RKO (cell line): ENCODE measurements around the gene HOXD8.
A peak's percentile ranks its signal among the peaks of the same experiment; 100 is the strongest.

Source experiments
- DNase-seq: peaks from one replicate; pipeline ENCODE4 v3.0.0-alpha.2; 2016; ENCODE audit warnings: low spot score

Gene HOXD8

DNA sequence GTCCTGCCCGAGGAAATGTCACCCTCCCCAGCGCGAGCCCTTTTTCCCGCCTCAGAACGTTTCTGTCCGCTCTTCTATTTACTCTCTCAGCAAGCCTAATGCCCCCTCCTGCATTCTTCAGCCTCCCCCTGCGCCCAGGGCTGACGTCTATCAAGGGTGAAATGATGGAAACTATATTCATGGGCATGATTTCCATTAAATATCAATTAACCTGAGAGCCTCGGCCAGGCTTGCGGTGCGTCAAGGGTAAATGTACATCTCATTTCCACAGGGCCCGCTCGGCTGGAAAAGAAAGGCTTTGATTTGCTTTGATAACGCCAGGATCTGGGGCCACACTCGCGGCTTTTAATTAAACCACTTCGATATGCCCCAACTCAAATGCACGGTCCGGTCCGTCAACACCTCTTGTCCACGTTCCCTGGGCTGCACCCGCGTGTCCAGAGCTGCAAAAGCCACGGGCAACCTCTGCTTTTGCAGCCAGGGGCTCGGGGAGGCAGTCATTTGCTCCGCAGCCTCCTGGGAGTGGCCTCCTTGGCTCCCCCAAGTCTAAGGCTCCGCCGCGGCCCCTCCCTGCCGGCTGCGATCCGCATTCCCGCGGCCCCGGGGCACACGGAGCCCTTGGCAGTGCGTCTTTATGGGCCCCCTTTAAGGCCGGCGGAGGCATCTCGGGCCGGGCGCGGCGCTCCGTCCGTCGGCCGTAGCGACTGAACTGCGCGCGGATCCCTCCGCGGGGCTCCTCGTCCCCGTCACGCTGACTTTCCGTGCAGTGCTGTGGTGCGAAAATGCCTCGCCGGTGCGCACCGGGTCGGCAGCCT is at the start of gene HOXD8:
Gene HOXD8 (plus strand): TSS at position 724 of the 815 bp plus-strand sequence. CDS start 662 bp downstream, outside the sequence.
- DNase-seq, result peak; percentile 79

DNA sequence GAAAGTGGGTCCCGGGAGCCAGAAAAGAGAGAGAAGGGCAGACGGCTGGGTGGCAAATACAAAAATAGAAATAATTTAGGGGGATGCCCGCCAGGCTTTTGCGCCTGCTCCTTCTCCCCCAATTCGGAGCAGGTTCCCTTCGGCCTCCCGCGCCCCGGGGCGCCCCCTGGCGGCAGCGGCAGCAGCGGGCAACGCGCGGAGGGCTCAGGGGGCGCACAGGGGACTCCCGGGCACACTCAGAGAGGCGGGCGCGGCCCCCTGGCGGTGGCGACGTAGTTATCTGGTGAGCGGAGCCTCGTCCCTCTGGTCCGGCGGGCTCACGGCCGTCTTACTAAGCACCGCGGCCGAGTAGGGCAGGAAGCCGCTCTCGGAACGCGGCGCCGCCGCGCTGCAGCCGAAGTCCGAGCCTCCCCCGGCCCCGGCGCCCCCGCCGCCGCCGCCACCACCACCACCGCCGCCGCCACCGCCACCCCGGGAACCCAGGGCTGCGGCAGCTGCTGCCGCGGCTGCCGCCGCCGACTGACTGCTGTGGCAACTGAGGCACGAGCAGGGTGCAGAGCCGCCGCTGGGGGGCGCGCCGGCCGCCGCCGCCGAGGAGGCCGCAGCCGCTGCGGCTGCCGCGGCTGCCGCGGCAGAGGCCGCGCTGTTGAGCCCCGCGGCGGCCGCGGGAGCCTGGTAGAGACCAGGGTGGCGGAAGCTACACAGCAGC is 49.5 kb upstream of the HOXD8 start:
- no peak for DNase-seq

DNA sequence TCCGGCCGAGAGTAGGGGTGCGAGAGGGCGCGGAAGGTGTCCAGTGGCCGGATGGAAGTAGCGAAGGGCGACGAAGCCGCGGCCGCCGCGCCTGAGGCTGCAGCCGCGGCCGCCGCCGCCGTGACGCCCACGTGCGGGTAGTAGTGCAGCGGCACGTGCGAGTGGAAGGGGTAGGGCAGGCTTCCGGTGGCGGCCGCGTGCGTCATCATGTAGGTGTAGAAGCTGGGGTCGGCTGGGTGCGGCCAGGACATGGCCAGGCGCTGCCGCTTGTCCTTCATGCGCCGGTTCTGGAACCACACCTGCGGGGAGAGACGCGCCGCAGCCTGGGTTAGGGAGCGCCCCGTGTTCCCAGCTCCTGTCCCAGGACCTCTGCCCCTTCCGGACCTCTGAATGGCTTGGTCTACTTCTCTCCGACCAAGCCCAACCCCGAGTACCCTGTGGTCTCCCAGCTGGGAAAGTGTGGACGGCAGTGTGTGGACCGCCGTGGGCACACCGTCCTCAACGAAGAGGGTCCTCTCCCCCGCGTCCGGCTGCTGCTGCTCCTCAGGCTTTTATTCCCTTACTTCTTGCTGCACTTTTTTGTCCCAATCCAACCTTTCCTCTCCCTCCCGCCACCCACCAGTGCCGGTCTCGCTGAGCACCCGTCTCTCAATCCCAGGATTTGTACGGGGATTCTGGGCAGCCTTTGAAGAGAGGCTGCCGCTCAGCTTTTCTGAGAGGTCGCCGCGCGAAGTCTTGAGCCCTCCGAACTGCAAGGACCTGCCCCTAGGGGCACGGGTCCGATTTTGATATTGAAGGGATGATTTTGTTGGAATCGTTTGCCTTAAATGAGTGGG is 48.7 kb upstream of the HOXD8 start:
- DNase-seq, result no peak

DNA sequence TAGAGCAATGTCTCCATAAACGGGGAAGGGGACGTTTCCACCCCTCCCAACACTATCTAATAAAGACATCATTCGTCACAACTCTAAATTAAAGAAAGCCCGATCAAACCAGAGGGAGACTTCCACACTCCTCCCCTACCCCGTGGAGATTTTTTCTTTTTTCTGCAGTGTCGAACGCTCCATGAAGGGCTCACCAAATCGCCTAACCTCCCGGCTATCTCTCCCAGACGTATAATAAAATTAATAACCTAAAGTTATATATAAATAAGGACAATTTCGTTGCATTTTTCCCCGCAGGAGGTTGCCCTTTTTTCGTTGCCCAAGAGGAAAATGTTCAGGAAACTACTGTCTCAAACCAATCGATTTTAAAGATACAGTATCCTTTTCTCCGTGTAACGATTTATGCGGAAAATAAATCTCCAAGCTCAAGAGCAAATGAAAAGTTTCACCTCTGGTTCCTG is 48.1 kb upstream of the HOXD8 start:
- DNase-seq, result no peak

DNA sequence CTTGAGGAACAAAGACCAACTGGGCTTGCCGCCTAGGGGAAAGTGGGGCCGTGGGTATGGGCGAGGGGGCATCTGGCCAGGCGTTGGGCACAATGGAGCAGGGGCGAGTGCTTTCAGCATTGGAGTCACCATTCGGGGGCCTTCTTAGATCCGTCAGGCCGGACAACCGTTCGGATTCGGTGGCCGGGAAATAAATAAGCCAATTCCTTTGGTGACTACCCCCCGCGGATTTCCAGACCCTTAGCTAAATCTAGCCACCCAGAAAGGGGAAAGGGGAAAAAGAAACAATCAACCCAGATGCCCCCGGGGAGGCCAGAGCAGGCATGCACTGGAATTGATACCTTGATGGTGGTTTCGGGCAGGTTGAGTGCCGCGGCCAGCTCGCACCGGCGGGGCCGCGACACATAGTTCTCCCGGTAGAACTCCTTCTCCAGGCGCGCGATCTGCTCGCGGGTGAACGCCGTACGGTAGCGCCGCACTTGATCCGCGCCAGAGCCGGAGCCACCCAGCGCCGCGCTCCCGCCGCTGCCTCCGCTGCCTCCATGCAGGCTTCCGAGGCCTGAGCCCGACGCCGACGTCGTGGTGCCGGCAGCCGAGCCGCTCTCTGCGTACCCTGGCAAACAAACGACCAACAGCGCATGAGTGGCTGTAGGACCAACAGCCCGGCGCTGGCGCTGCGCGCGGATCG is 47.5 kb upstream of the HOXD8 start:
- DNase-seq, result no peak

DNA sequence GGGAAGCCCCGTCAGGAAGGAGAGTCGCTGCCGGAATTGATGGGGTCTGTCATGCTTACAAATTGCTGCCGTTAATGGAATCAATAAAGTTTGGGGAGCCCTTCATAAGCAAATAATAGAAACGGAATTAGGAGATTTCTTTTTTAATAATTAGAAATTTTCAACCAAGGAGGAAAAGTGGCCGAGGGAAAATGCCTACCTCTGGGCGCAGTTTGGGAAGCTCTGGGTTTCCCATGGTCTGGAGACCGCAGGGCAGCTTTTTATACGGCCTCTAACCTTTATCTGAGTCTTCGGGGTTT is 47.0 kb upstream of the HOXD8 start:
- no peak for DNase-seq

DNA sequence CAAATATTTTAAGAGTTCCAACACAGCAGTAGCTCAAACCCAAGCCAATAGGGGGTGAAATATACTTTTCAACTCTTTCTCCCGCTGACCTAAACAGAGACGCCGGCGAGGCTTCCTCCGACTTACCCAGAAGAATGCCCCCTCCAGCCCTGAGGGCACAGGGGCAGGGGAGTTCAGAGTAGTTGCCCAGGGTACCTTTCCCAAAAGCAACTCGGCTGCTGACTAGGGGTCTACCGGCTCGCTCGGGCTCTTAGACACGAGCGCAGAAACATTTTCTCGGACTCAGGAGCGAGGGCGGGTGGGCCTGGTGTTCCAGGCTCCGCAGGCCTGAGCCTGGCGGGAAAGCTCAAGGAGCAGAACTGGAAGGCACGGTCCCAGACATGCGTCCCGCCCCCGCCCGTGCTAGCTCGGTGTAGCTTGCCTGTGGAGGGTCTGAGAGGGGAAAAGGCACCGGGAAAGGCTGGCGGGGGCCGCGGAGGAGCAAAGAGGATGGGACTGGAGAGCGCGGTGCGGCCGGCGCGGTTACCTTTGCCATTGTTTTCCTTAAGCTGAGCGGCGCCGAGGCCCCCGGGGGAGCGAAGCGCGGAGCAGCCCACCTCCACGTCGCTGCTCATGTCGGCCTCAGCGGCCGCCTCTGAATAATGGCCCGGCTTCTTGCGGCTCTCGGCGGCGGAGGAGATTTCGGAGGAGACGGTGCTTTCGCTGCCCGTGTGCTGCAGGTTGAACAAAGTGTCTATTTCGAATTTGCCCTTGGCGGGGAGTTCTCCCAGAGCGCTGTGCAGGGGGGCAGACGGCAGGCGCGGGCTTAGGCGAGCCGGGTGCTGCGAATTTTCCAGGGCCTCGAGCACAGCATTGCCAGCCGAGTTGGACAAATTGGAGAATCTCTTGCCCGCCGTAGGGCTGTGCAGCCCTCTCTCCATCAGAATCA is 46.4 kb upstream of the HOXD8 start:
- no peak for DNase-seq

DNA sequence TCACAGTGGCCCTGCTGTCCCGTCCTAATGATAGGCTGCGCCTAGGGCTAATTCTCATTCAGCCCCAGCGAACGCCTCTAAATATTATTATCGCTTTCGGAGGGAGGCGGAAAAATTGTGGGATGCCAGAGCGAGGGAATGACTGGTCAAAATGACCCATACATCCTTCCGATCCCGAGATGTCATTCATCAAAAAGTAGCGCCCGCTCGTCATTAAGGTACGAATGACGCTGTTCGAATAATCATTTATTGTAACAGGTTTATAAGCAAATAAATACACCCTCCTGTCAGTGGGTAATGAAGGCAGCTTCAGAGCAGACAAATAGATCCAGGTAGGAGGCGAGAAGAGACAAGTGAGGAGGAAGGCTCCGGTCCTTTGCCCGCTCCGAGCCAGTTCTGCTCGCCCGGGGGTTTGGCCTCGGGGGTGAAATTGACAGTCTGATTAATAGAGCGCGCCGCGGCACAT is 45.7 kb upstream of the HOXD8 start, which contains the start of gene EVX2:
Gene EVX2 (minus strand): TSS at position 167 of the 466 bp plus-strand sequence. CDS start 186 bp downstream, outside the sequence.
- no peak for DNase-seq

DNA sequence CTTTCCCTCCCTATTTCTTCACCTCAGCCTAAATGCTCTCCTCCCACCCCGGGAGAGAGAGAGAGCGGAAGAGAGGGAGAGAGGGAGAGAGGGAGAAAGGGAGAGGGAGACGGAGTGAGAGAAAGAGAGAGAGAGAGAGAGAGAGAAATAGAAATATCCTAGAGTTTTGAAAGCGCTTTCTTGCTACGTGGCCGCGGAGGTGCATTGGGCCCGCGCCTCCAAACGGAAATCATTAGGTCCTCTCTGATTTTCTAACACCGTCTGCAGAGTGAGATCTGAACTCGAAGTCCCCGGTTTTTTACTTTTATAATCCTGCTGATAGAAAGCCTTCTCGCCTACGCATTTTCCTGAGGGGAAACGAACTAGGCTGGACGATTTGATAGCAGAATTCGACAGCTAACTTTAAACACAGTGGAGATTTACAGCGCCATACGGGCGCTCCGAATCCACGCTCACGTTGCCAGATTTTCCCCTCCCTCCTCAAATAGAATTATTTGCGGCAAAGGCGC is 44.8 kb upstream of the HOXD8 start:
- DNase-seq, result no peak

DNA sequence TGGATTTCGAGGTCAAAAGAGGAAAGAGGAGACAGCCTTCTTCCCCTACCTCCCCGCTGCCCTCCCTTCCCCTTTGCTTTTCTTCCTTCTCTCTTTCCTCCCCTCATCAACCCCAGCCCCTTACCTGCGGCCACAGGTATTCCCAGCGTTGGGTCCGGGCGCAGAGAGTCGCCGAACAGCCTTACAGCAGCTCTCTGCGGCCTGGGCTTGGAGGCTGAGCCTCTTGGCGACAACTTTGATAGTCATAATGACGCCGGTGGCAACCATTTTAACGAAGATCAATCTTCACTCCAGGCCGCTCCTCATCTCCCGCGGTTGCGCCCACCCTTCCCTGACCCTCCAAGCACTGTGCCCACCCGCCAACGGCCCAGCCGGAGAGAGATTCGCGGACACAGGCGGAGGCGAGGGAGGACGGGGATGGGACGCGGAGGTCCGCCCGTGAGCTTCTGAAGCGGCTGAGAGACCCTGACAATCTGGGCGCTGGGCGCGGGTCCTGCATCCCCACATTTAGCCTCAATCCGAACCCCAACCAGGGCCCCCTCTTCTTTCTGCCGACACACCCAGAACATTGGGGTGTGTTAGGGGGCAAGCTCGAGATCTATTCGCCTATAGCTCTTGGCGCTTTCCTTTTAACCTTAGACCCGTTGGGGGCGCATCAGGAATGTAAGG is 44.3 kb upstream of the HOXD8 start:
- DNase-seq, result no peak

DNA sequence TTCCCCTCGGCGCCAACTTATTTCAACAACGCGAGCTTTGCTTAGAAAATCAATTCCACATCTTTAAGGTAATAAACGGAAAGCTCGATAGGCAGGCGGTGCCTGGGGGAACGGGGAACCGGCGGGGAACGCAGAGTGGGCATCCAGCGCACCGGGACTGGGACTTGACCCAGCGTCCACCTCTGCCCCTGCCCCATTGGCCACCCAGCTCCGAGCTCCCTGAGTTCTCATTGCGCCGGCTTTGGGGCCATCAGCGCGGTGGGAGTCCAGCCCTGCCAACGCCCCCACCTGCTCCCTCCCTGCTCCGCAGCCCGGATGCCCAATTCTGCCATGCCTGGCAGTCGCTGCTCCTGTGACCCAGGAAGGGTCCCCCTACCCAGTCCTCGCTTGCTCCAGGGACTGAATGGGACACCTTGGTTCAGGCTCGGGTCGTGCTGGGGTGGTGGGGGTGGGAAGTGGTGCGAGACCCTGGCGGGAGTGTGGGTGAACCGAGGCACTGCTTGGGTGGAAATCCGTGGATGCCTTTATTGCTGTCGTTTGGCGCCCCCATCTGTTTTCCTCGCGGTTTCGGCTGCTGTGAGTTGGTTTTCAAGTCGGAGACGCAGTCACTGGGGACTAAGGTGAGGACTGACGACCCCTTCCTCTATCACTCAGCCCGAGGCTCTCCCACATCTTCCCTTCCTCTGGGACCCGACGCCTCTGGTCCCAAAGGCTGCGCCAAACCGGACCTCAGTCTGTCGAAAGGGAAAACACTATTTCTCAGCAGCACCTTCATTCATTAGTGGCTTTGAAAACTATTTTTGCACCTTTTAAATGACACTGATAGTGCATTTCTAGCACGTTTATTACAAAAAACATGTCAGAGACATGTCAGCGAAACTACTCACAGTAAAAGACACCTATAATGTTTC is 43.4 kb upstream of the HOXD8 start:
- DNase-seq, result no peak

DNA sequence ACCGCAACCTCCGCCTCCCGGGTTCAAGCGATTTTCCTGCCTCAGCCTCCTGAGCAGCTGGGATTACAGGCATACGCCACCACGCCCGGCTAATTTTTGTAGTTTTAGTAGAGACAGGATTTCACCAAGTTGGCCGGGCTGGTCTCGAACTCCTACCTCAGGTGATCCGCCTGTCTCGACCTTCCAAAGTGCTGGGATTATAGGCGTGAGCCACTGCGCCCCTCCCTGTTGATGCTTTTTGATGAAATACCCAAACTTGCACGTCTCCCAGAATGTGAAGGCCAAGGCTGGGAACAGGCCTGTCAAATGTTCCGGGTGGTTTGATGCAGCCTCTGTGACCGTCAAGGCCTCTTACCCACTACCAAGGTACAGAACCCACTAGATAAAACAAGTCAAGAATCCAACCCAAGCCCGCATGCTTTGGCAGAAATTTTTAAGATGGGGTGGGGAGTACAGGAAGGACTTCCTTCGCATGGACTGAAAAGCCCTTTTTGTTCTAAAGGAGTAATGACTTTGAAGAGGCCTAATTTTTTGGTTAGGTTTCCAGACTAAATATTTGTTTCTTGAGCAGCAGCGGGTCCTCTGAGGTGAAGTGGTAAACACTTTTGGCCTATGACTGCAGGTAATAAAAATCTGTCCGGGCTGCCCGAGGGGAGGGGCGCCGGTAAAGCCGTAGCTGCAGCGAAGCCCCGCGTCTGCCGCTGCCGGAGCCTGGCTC is 42.0 kb upstream of the HOXD8 start:
- DNase-seq, result no peak

DNA sequence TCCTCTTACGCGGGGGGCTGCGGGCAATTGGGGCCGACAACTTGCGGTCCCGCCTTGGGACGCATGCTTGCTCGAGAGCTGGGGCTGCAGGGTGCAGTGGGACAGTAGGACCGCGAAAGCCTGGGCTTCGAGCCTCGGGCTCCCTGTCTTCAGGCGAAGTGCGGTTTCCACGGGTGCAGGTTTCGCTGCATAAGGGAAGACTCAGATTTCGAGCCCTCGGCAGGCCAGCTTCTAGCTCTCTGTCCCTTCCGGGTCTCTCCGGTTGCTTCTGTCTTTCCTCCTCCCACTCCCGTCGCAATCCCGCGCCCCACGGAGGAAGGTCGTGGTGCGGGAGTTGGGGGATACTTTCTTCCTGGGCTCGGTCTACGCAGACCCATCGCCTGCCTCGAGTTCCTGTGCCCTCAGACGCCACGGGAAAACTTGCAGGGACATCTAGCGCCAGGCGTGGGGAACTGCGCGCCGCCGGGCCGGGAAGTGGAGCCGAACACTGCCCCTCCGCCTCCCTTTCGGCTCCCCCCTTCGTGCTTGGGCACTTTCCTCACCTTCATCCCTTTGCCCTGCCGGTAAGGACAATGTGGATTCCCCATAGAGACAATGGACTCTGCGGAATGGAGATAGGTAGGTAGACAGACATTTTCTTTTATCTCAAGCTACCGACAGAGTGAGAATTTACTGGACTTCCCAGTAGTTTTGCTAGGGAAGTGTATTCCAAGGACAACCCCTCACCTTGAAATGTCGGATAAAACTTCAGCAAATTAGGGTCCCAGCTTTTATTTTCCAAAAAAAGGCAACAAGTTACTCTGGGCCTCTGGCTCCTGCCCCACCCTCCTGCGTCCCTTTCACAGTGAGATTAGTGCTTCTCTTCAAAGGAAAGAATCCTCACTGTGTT is 41.2 kb upstream of the HOXD8 start:
- DNase-seq, result no peak

DNA sequence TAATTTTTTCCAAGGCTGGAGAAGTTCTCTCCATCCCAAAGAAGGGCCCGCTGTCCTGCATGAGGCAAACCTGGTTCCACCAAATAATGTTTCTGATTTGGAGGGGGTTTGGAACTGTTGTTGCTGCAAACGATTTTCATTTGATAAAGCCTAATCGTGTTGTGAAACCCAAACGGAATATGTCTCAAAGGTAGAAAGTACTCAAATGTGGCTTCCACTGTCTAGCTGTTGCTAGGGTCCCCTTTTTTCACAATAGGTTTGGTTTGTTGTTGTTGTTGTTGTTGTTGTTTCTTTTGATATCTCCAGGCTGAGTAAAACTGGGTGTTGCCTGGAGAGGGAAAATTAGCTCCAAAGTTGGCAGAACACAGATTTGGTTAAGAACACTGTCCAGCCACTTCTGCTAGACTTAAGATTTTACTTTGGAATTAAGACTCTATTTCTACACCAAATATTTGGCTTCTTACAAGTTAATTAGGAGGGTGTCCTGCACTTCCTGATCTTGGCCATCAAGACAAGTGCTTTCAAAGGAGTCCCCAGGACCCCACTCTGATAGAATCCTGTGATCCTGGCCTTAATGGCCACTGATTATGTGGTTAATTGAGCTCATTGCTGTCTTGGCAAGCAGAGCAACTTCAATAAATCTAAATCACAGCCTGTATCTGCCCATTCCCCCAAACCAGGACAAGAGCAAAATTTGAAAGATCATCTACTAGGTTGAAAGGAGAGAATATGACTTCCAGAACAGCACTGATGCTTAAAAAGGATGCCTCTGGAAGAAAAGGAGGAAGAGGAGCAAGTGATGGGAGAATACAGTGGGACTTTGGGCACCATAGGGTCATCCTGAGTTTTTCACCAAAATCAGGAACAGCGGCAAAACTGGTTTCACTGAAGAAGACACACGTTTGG is 40.3 kb upstream of the HOXD8 start:
- DNase-seq, result no peak

DNA sequence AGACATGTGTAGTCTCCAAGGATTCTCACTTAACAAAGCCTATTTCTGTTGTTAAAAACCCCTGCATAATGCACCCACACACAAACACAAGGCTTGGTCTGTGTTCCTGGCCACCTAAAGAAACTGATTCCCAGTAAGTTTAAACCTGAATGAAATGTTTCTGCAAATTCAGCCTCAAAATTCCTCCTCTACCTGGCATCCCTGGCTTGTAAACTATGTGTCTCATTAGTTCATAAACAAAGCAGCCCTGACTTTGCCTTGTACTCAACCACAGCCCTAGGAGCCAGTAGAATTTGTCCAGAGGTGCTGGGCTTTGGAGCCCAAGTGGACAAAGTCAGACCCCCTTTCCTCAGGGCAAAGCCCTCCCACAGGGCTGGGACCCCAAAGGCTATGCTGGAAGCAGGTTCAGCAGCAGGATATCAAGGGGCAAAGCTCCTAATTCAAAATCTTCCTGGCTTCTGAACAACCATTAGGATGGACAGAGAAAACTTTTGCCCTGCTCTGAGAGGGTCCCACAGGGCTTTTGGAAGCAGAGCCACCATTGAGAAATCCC is 39.6 kb upstream of the HOXD8 start:
- no peak for DNase-seq

DNA sequence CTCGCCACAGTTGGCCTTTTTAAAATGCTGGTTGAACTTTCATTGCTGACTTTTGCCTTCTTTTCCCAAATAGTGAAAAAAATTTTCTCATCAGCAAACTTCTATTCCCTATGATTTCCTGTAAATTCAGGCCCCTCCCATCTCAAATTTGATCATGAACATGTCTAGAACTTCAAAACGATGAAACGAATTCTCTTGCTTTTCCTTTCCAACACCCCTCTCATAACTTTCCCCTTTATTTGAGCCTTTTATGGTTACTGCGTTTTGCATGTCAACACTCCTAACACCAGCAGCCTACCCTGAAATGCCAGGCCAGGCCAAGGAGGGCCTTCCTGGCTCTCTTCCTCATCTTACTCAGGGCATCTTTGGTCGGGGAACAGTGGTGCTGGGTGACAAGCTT is 38.6 kb upstream of the HOXD8 start:
- no peak for DNase-seq
